ENCODE data around the gene FAM217B. TPM values are rescaled to one million over a fixed set of nuclear protein-coding genes. Genes with fewer than 3 reads are reported as not detected.

Gene FAM217B
- total RNA-seq, 6 experiments from 2014 or later = 16.6 to 20.0 (median 18.6) TPM

DNA sequence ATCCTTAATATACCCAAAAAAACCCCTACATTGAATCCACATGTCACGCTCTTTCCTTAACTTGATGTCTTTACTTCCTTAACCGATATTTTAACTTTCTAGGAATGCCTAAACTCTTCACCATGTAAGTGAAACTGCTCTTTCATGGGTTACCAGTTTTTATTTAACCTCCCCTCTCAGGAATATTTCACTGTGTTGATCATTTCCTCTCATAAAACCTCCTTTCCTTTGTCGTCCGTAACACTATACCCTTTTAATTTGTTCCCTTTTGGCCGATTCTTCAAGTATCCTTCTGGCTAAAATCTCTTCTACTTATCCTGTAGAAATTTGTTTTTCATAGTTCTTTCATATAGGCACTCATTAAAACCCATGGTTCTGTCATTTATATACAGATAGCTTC, 31.3 kb upstream of the FAM217B start:
- TF ChIP-seq, protein P1, sequence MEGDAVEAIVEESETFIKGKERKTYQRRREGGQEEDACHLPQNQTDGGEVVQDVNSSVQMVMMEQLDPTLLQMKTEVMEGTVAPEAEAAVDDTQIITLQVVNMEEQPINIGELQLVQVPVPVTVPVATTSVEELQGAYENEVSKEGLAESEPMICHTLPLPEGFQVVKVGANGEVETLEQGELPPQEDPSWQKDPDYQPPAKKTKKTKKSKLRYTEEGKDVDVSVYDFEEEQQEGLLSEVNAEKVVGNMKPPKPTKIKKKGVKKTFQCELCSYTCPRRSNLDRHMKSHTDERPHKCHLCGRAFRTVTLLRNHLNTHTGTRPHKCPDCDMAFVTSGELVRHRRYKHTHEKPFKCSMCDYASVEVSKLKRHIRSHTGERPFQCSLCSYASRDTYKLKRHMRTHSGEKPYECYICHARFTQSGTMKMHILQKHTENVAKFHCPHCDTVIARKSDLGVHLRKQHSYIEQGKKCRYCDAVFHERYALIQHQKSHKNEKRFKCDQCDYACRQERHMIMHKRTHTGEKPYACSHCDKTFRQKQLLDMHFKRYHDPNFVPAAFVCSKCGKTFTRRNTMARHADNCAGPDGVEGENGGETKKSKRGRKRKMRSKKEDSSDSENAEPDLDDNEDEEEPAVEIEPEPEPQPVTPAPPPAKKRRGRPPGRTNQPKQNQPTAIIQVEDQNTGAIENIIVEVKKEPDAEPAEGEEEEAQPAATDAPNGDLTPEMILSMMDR (IDR thresholded peaks at IDR 0.05) = no peak
- DNase-seq = no peak
- Mint-ChIP-seq H3K36me3 (ENCODE audit: low read depth) (no peaks in the 10 kb centered on the region), H3K27me3 (ENCODE audit: insufficient read depth) (no peaks in the 10 kb centered on the region), H3K9me3 (no peaks in the 10 kb centered on the region), H3K4me3 (no peak overlapping the region), H3K4me1 (ENCODE audit: low read depth) (no peaks in the 10 kb centered on the region), H3K27ac (no peak overlapping the region)

DNA sequence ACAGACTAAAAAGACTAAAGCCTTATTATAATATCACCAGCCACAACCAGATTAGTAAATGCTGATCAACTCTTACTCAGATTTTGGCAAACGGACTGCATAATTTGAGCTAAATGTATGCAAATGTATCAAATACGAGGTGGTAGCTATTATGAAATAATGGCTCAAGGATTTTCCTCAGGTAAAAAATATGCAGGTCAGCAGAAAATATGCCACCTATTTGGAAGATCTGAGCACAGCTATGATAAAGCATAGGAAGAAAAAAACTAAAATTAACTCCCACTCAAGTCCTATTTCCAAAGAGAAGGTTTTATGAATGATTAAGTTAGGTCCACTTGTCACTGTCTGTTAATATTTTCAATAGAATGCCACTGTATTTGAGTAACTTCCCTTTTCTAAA, 29.1 kb upstream of the FAM217B start:
- no peaks in the 10 kb centered on the region for H3K4me1 Mint-ChIP-seq (ENCODE audit: low read depth)
- H3K4me3 Mint-ChIP-seq = no peak overlapping the region
- H3K36me3 Mint-ChIP-seq (ENCODE audit: low read depth) = no peaks in the 10 kb centered on the region
- no peaks in the 10 kb centered on the region for H3K9me3 Mint-ChIP-seq
- TF ChIP-seq, protein P1 (IDR thresholded peaks at IDR 0.05) = no peak
- no peaks in the 10 kb centered on the region for H3K27me3 Mint-ChIP-seq (ENCODE audit: insufficient read depth)
- DNase-seq = no peak
- no peak overlapping the region for H3K27ac Mint-ChIP-seq

DNA sequence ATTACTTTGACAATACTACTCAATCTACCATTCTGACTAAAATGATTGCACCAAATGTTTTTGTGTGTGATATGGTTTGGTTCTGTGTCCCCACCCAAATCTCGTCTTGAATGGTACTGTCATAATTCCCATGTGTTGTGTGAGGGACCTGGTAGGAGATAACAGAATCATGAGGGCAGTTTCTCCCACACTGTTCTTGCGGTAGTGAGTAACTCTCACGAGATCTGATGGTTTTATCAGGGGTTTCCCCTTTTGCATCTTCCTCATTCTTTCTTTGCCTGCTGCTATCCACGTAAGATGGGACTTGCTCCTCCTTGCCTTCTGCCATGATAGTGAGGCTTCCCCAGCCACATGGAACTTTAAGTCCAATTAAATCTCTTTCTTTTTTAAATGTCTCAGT, 27.6 kb upstream of the FAM217B start:
- Mint-ChIP-seq H3K27me3 (ENCODE audit: insufficient read depth) (no peaks in the 10 kb centered on the region), H3K36me3 (ENCODE audit: low read depth) (no peaks in the 10 kb centered on the region), H3K4me3 (no peak overlapping the region), H3K27ac (no peak overlapping the region), H3K4me1 (ENCODE audit: low read depth) (no peaks in the 10 kb centered on the region), H3K9me3 (no peaks in the 10 kb centered on the region)
- no peak for DNase-seq
- TF ChIP-seq, protein P1 (IDR thresholded peaks at IDR 0.05) = no peak

DNA sequence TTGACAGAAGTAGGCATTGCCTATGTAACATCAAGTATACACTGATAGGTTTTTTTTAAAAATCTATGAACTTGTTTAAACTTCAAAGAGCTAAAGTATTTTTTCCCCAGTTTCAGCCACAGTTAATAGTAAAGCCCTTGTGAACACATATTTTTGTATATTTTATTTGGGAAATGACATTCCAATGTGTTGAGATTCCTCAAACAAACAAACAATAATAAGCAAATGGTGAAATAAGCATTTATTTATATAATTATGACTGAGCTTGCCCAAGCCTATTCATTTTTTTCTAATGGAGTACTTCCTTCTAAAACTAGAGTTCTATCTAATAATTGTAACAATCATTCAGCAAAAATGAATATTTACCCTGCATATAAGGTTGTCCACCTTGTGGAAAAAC, 19.2 kb upstream of the FAM217B start:
- Mint-ChIP-seq H3K36me3 (ENCODE audit: low read depth) (no peaks in the 10 kb centered on the region), H3K27me3 (ENCODE audit: insufficient read depth) (no peaks in the 10 kb centered on the region; the same call in 1 of the 2 replicates), H3K9me3 (no peaks in the 10 kb centered on the region), H3K4me3 (no peak overlapping the region), H3K4me1 (ENCODE audit: low read depth) (no peaks in the 10 kb centered on the region), H3K27ac (no peak overlapping the region)
- TF ChIP-seq, protein P1 (IDR thresholded peaks at IDR 0.05) = no peak
- no peak for DNase-seq

DNA sequence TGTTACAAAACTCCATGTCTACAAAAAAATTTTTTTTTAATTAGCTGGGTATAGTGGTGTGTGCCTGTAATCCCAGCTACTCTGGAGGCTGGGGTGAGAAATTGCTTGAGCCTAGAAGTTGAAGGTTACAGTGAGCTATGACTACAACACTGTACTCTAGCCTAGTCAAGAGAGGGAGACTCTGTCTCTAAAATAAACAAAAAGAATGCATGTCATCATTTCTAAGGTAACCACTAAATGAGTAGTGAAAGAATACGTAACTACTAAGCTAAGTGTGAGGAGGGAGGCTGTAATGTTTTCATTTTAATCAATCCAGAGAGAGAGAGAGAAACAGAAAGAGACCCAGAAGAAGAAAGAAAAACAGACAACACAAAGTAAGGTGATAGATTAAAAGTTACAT, 16.7 kb upstream of the FAM217B start:
- no peak overlapping the region for H3K4me3 Mint-ChIP-seq
- DNase-seq = no peak
- no peaks in the 10 kb centered on the region for H3K4me1 Mint-ChIP-seq (ENCODE audit: low read depth)
- TF ChIP-seq, protein P1 (IDR thresholded peaks at IDR 0.05) = no peak
- no peaks in the 10 kb centered on the region; the same call in 1 of the 2 replicates for H3K27me3 Mint-ChIP-seq (ENCODE audit: insufficient read depth)
- no peaks in the 10 kb centered on the region for H3K36me3 Mint-ChIP-seq (ENCODE audit: low read depth)
- H3K27ac Mint-ChIP-seq = no peak overlapping the region
- no peaks in the 10 kb centered on the region for H3K9me3 Mint-ChIP-seq

DNA sequence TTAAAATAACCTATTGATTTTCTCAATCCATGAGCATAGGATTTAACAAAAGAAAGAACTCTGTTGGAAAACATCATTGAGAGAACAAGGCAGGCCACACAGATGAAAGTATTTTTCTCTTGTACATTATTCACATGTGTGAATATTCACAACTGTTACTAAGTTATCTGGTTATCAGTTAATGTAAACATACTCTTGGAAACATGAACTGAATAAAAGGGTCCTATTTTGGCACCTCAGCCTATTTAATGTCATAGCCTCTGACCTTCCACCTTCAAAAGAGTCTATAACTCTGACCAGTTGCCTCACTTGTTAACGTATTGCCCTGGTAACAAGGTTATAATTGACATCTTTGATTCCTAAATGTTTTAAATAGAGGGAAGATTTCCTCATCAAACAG, 14.8 kb upstream of the FAM217B start:
- TF ChIP-seq, protein P1 (IDR thresholded peaks at IDR 0.05) = no peak
- H3K27me3 Mint-ChIP-seq (ENCODE audit: insufficient read depth) = no peaks in the 10 kb centered on the region
- H3K36me3 Mint-ChIP-seq (ENCODE audit: low read depth) = no peaks in the 10 kb centered on the region
- DNase-seq = no peak
- H3K4me3 Mint-ChIP-seq = no peak overlapping the region
- no peak overlapping the region for H3K27ac Mint-ChIP-seq
- H3K4me1 Mint-ChIP-seq (ENCODE audit: low read depth) = no peaks in the 10 kb centered on the region
- H3K9me3 Mint-ChIP-seq = no peaks in the 10 kb centered on the region

Data from HFFc6 (cell line).